WTC11 (cell line): ENCODE results near the gene RGS1. TPM values are rescaled to one million over a fixed set of nuclear protein-coding genes. Genes with fewer than 3 reads are reported as not detected.

Source experiments
- ATAC-seq: fragments of 200-7000 bp; cut with Tn5 transposase; 2 replicates; pipeline ENCODE4 v1.10.0; 2021; ENCODE audit warnings: mild to moderate bottlenecking, moderate library complexity
- CTCF ChIA-PET: fragments of 300-600 bp; sonication (Branson Sonifier 250); formaldehyde crosslinking; loops from one replicate; lab custom pipeline; 2021; ENCODE audit warnings: antibody characterized with exemption; lab: Charles Lee
- POLR2A ChIA-PET: fragments of 350-600 bp; sonication (Branson Sonifier 250); formaldehyde crosslinking; loops from one replicate; lab custom pipeline; 2021; ENCODE audit warnings: antibody characterized with exemption; lab: Charles Lee
- DNase-seq: peaks from one replicate; pipeline ENCODE4 v3.0.0; 2021; ENCODE audit warnings: low spot score
- H3K27ac Mint-ChIP-seq: 2 replicates; pipeline ENCODE4 v1.8.0; 2021; ENCODE audit warnings: mixed read lengths
- H3K27me3 Mint-ChIP-seq: 2 replicates; pipeline ENCODE4 v1.8.0; 2021; ENCODE audit warnings: low read depth, mild to moderate bottlenecking, moderate library complexity, mixed read lengths
- H3K36me3 Mint-ChIP-seq: 2 replicates; pipeline ENCODE4 v1.8.0; 2021; ENCODE audit warnings: mixed read lengths
- H3K4me1 Mint-ChIP-seq: 2 replicates; pipeline ENCODE4 v1.8.0; 2022; ENCODE audit warnings: mixed read lengths
- H3K4me3 Mint-ChIP-seq: 2 replicates; pipeline ENCODE4 v1.8.0; 2021; ENCODE audit warnings: mild to moderate bottlenecking, moderate library complexity, mixed read lengths
- H3K9me3 Mint-ChIP-seq: 2 replicates; pipeline ENCODE4 v1.8.0; 2021; ENCODE audit warnings: mixed read lengths
- ATF1 ChIP-seq: sonication (generic); formaldehyde crosslinking; IDR thresholded peaks from 2 replicates; pipeline ENCODE4 v1.8.1; 2023; ENCODE audit warnings: mild to moderate bottlenecking, moderate library complexity, missing genetic modification reagents
- CREB1 ChIP-seq: sonication (generic); formaldehyde crosslinking; IDR thresholded peaks from 2 replicates; pipeline ENCODE4 v1.8.0; 2023; ENCODE audit warnings: mild to moderate bottlenecking, missing genetic modification reagents
- CREM ChIP-seq: sonication (generic); formaldehyde crosslinking; IDR thresholded peaks from 2 replicates; pipeline ENCODE4 v1.8.1; 2022; ENCODE audit warnings: mild to moderate bottlenecking, missing genetic modification reagents, moderate library complexity
- FOXJ3 ChIP-seq: sonication (generic); formaldehyde crosslinking; IDR thresholded peaks from 2 replicates; pipeline ENCODE4 v1.9.0; 2021; ENCODE audit warnings: missing genetic modification reagents, mild to moderate bottlenecking, borderline replicate concordance
- JUN ChIP-seq: sonication (generic); formaldehyde crosslinking; IDR thresholded peaks from 2 replicates; pipeline ENCODE4 v1.8.0; 2023; ENCODE audit warnings: mild to moderate bottlenecking, missing genetic modification reagents
- KAT7 ChIP-seq: sonication (generic); formaldehyde crosslinking; IDR thresholded peaks from 2 replicates; pipeline ENCODE4 v1.8.1; 2023; ENCODE audit warnings: missing genetic modification reagents, mild to moderate bottlenecking, borderline replicate concordance
- MXD4 ChIP-seq: fragments of 250-450 bp; sonication (Bioruptor Pico); IDR thresholded peaks from 2 replicates; pipeline ENCODE4 v1.8.0; 2021; ENCODE audit warnings: mild to moderate bottlenecking, moderate library complexity, borderline replicate concordance
- MYBL2 ChIP-seq: sonication (generic); formaldehyde crosslinking; IDR thresholded peaks from 2 replicates; pipeline ENCODE4 v1.8.1; 2023; ENCODE audit warnings: mild to moderate bottlenecking, moderate library complexity, missing genetic modification reagents
- NR1H2 ChIP-seq: sonication (generic); formaldehyde crosslinking; IDR thresholded peaks from 2 replicates; pipeline ENCODE4 v1.9.0; 2021; ENCODE audit warnings: mild to moderate bottlenecking, moderate library complexity, missing genetic modification reagents
- NR2C2 ChIP-seq: sonication (generic); formaldehyde crosslinking; IDR thresholded peaks from 2 replicates; pipeline ENCODE4 v1.8.0; 2022; ENCODE audit warnings: mild to moderate bottlenecking, missing genetic modification reagents
- TEAD1 ChIP-seq: sonication (generic); formaldehyde crosslinking; IDR thresholded peaks from 2 replicates; pipeline ENCODE4 v1.8.0; 2022; ENCODE audit warnings: mild to moderate bottlenecking, missing genetic modification reagents
- ZNF263 ChIP-seq: sonication (generic); formaldehyde crosslinking; IDR thresholded peaks from 2 replicates; pipeline ENCODE4 v1.8.1; 2022; ENCODE audit warnings: low read depth, mild to moderate bottlenecking, moderate library complexity, missing genetic modification reagents
- total RNA-seq: library from RNA; stranded (reverse); gene quantifications from 3 replicates; pipeline ENCODE4 v1.2.3, GENCODE V29; 2021
- TF ChIP-seq, protein P1 (sequence below): sonication (generic); formaldehyde crosslinking; IDR thresholded peaks from 2 replicates; pipeline ENCODE4 v1.8.1; 2023; ENCODE audit warnings: mild to moderate bottlenecking, missing genetic modification reagents
- TF ChIP-seq, protein P2 (sequence below): fragments of 250-450 bp; sonication (Bioruptor Pico); IDR thresholded peaks from 2 replicates; pipeline ENCODE4 v1.8.0; 2021; ENCODE audit warnings: mild to moderate bottlenecking
- TF ChIP-seq, protein P3 (sequence below): sonication (generic); formaldehyde crosslinking; IDR thresholded peaks from 2 replicates; pipeline ENCODE4 v1.8.1; 2023; ENCODE audit warnings: mild to moderate bottlenecking, missing genetic modification reagents, moderate library complexity
- TF ChIP-seq, protein P4 (sequence below): sonication (generic); formaldehyde crosslinking; IDR thresholded peaks from 2 replicates; pipeline ENCODE4 v1.8.0; 2023; ENCODE audit warnings: mild to moderate bottlenecking, missing genetic modification reagents
- TF ChIP-seq, protein P5 (sequence below): fragments of 200-600 bp; IDR thresholded peaks from 2 replicates; pipeline ENCODE4 v1.8.0; 2022; ENCODE audit warnings: antibody characterized with exemption
- TF ChIP-seq, protein P6 (sequence below): sonication (generic); formaldehyde crosslinking; IDR thresholded peaks from 2 replicates; pipeline ENCODE4 v1.8.1; 2022; ENCODE audit warnings: mild to moderate bottlenecking, missing genetic modification reagents, moderate library complexity, borderline replicate concordance
- TF ChIP-seq, protein P7 (sequence below): sonication (generic); formaldehyde crosslinking; IDR thresholded peaks from 2 replicates; pipeline ENCODE4 v1.8.1; 2022; ENCODE audit warnings: missing genetic modification reagents, borderline replicate concordance

Gene RGS1
- total RNA-seq, 1 experiment from 2014 or later = 0.22 TPM

DNA sequence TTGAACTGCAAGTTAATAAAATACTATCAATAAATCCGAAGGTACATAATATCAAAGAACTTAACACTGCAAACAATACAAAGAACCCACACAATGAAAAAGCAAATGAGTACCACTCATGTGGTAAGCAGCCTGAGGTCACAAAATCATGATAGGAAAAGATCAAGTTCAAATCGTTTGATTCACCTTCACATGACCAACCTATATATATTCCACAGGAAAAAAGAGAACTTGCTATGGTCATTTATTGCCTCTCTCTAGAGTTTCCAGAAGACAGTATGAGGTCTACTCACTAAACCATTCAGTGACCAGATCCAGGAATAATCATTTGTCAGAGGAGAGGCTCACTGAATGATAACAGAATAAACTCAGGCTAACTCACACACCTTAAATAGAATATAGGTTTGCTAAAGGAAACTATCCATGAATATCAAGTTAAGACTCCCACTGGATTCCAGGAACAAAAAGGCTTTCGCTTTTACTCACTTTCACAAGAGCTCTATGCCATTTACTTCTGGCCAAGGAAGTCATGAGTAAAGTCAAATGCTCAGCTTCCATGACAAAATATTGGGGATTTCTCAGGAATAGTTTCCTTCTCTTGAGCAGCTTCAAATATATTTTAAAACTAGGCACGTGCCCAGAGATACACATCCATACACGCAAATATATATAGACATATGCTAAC, 48.3 kb upstream of the RGS1 start (continued):
- TF ChIP-seq, protein P1, sequence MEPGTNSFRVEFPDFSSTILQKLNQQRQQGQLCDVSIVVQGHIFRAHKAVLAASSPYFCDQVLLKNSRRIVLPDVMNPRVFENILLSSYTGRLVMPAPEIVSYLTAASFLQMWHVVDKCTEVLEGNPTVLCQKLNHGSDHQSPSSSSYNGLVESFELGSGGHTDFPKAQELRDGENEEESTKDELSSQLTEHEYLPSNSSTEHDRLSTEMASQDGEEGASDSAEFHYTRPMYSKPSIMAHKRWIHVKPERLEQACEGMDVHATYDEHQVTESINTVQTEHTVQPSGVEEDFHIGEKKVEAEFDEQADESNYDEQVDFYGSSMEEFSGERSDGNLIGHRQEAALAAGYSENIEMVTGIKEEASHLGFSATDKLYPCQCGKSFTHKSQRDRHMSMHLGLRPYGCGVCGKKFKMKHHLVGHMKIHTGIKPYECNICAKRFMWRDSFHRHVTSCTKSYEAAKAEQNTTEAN (CRISPR knock-in tag) = no peak
- TF ChIP-seq CREB1 (CRISPR knock-in tag) (no peak), MYBL2 (no peak), TEAD1 (CRISPR knock-in tag) (no peak), CREM (CRISPR knock-in tag) (no peak), MXD4 (no peak), FOXJ3 (CRISPR knock-in tag) (no peak)

DNA sequence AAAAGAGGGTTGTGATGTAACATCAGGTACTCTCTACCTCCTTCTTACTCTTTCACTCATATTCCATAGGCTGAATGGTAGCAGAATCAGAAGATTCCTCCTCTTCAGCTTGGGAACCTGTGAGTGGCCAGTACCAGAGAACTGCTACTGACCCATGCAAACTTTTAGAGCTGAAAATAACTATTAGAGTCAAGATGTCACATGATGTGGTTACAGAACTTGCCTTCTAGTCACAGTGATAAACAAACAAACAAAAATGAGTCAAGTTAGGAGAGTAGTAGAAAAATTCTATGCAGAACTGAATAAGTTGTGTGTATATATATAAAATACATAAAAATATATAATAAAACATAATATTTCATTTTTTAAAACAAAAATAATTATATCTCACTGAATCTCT, 47.6 kb upstream of the RGS1 start:
- H3K27me3 Mint-ChIP-seq = no peaks in the 10 kb centered on the region
- H3K27ac Mint-ChIP-seq = no peak overlapping the region
- ATAC-seq = no peak
- ChIA-PET CTCF (no interaction called here), POLR2A (no interaction called here)
- peaks cover 4% of the 10 kb centered on the region for H3K36me3 Mint-ChIP-seq
- peaks cover 16% of the 10 kb centered on the region for H3K4me1 Mint-ChIP-seq
- peaks cover 4% of the 10 kb centered on the region for H3K9me3 Mint-ChIP-seq
- H3K4me3 Mint-ChIP-seq = no peak overlapping the region
- TF ChIP-seq, protein P2, sequence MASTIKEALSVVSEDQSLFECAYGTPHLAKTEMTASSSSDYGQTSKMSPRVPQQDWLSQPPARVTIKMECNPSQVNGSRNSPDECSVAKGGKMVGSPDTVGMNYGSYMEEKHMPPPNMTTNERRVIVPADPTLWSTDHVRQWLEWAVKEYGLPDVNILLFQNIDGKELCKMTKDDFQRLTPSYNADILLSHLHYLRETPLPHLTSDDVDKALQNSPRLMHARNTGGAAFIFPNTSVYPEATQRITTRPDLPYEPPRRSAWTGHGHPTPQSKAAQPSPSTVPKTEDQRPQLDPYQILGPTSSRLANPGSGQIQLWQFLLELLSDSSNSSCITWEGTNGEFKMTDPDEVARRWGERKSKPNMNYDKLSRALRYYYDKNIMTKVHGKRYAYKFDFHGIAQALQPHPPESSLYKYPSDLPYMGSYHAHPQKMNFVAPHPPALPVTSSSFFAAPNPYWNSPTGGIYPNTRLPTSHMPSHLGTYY (CRISPR knock-in tag) = no peak
- no peak for TF ChIP-seq ATF1 (CRISPR knock-in tag)
- TF ChIP-seq, protein P3, sequence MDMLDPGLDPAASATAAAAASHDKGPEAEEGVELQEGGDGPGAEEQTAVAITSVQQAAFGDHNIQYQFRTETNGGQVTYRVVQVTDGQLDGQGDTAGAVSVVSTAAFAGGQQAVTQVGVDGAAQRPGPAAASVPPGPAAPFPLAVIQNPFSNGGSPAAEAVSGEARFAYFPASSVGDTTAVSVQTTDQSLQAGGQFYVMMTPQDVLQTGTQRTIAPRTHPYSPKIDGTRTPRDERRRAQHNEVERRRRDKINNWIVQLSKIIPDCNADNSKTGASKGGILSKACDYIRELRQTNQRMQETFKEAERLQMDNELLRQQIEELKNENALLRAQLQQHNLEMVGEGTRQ (CRISPR knock-in tag) = no peak
- TF ChIP-seq NR1H2 (CRISPR knock-in tag) = no peak
- no peak for TF ChIP-seq KAT7 (CRISPR knock-in tag)
- TF ChIP-seq, protein P4, sequence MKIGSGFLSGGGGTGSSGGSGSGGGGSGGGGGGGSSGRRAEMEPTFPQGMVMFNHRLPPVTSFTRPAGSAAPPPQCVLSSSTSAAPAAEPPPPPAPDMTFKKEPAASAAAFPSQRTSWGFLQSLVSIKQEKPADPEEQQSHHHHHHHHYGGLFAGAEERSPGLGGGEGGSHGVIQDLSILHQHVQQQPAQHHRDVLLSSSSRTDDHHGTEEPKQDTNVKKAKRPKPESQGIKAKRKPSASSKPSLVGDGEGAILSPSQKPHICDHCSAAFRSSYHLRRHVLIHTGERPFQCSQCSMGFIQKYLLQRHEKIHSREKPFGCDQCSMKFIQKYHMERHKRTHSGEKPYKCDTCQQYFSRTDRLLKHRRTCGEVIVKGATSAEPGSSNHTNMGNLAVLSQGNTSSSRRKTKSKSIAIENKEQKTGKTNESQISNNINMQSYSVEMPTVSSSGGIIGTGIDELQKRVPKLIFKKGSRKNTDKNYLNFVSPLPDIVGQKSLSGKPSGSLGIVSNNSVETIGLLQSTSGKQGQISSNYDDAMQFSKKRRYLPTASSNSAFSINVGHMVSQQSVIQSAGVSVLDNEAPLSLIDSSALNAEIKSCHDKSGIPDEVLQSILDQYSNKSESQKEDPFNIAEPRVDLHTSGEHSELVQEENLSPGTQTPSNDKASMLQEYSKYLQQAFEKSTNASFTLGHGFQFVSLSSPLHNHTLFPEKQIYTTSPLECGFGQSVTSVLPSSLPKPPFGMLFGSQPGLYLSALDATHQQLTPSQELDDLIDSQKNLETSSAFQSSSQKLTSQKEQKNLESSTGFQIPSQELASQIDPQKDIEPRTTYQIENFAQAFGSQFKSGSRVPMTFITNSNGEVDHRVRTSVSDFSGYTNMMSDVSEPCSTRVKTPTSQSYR (CRISPR knock-in tag) = no peak
- no peak for TF ChIP-seq NR2C2 (CRISPR knock-in tag)
- TF ChIP-seq, protein P5, sequence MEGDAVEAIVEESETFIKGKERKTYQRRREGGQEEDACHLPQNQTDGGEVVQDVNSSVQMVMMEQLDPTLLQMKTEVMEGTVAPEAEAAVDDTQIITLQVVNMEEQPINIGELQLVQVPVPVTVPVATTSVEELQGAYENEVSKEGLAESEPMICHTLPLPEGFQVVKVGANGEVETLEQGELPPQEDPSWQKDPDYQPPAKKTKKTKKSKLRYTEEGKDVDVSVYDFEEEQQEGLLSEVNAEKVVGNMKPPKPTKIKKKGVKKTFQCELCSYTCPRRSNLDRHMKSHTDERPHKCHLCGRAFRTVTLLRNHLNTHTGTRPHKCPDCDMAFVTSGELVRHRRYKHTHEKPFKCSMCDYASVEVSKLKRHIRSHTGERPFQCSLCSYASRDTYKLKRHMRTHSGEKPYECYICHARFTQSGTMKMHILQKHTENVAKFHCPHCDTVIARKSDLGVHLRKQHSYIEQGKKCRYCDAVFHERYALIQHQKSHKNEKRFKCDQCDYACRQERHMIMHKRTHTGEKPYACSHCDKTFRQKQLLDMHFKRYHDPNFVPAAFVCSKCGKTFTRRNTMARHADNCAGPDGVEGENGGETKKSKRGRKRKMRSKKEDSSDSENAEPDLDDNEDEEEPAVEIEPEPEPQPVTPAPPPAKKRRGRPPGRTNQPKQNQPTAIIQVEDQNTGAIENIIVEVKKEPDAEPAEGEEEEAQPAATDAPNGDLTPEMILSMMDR = no peak
- TF ChIP-seq, protein P6, sequence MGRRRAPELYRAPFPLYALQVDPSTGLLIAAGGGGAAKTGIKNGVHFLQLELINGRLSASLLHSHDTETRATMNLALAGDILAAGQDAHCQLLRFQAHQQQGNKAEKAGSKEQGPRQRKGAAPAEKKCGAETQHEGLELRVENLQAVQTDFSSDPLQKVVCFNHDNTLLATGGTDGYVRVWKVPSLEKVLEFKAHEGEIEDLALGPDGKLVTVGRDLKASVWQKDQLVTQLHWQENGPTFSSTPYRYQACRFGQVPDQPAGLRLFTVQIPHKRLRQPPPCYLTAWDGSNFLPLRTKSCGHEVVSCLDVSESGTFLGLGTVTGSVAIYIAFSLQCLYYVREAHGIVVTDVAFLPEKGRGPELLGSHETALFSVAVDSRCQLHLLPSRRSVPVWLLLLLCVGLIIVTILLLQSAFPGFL = no peak
- TF ChIP-seq ZNF263 (CRISPR knock-in tag) = no peak
- no peak for TF ChIP-seq CREB1 (CRISPR knock-in tag)
- TF ChIP-seq, protein P7, sequence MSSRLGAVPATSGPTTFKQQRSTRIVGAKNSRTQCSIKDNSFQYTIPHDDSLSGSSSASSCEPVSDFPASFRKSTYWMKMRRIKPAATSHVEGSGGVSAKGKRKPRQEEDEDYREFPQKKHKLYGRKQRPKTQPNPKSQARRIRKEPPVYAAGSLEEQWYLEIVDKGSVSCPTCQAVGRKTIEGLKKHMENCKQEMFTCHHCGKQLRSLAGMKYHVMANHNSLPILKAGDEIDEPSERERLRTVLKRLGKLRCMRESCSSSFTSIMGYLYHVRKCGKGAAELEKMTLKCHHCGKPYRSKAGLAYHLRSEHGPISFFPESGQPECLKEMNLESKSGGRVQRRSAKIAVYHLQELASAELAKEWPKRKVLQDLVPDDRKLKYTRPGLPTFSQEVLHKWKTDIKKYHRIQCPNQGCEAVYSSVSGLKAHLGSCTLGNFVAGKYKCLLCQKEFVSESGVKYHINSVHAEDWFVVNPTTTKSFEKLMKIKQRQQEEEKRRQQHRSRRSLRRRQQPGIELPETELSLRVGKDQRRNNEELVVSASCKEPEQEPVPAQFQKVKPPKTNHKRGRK (CRISPR knock-in tag) = no peak
- TF ChIP-seq JUN (CRISPR knock-in tag) = no peak
- TF ChIP-seq, all 79 proteins: peak for 0
- no peak for DNase-seq
